ENCODE data around the gene CAMLG.
A peak's percentile ranks its signal among the peaks of the same experiment; 100 is the strongest.
"Not testable (repeated sequence)": the region's sequence is repeated elsewhere in the genome, so short reads cannot be mapped to it uniquely, and the experiment has no call there.

Gene CAMLG

GRCh38 chr5:134738133-134738962 is at the start of gene CAMLG:
Gene CAMLG, plus strand, starts transcription at chr5:134738548. Its CDS starts 73 bp downstream, at chr5:134738621.
- peak; percentile 94 for DNase-seq (ENCODE audit: low read depth)

GRCh38 chr5:134690144-134690543 is 48.2 kb upstream of the CAMLG start:
- not testable (repeated sequence) for DNase-seq (ENCODE audit: low read depth)

- no peak for DNase-seq (ENCODE audit: low read depth)
These were observed 45.6 kb upstream of the CAMLG start for GRCh38 chr5:134692722-134693121.

DNA sequence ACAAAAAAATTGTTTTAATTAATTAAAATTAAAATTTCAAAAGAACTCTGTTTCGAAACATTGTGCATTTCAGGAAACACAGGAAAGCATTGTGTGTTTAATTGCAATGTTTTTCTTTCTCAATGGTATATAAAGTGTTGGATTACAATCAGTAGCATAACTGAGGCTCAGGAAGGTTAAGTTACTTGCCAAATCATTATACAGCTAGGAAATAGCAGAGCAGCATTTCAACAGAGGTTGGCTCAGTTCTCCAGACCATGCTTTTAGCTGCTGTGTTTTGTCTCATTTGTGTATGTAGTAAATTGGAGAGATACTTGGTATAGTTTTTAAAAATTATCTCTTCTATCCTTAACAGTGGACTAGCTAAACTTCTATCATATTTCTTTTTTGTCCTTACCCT is 30.0 kb upstream of the CAMLG start:
- DNase-seq (ENCODE audit: low read depth): no peak

DNA sequence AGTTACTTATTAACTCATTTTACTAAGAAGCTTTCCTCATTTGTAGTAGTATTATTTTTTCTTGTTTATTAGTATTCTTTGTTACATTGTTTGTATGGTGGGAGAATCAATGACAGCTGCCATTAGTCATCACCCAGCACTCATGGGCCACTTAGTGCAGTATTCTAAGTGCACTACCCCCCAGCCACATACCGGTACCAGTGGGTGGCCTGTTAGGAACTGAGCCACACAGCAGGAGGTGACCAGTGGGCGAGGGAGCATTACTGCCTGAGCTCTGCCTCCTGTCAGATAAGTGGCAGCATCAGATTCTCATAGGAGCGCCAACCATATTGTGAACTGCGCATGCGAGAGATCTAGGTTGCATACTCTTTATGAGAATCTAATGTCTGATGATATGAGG is 24.2 kb upstream of the CAMLG start:
- no peak for DNase-seq (ENCODE audit: low read depth)

GRCh38 chr5:134714541-134714940 is 23.8 kb upstream of the CAMLG start:
- DNase-seq (ENCODE audit: low read depth): no peak

DNA sequence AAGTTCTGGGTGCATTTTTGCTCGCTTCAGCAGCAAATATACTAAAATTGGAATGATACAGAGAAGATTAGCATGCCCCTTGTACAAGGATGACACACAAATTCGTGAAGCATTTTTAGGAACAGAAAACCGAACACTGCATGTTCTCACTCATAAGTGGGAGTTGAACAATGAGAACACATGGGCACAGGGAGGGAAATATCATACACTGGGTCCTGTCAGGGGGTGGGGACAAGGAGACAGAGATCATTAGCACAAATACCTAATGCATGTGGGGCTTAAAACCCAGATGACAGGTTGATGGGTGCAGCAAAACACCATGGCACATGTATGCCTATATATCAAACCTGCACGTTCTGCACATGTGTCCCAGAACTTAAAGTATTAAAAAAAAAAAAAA is 22.9 kb upstream of the CAMLG start:
- DNase-seq (ENCODE audit: low read depth): not testable (repeated sequence)

DNA sequence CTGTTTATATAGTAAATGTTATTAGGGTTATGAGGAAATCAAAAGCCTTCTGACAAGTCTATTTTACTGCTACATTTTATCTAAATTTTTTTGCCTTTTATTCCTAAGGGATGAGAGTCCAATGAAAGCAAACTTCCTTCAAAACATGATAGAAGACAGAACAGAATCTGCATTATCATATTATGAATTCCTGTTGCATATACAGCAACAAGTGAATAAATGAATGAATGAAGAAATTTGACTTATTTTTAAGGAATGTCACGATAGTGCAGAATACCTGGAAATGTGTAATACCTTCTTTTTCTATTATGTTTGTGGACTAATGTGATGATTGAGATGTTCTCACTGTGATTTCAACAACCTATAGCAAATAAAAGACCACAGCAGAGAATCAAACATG is 13.5 kb upstream of the CAMLG start:
- no peak for DNase-seq (ENCODE audit: low read depth)

GRCh38 chr5:134732819-134733218 is 5.5 kb upstream of the CAMLG start:
- no peak for DNase-seq (ENCODE audit: low read depth)

DNA sequence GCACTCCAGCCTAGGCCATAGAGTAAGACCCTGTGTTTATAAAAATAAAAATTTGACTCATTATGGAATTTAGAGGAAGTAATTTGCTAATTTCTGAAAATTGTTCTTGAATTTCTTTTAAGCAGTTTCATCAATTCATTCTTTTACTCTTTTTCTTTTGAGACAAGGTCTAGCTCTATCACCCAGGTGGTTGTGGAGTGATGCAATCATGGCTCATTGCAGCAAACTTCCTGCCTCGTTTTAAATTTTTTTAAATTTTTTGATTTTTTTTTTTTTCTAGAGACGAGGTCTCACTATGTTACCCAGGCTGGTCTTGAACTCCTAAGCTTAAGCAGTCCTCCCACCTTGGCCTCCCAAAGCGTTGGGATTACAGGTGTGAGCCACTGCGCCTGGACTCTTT is 3.1 kb upstream of the CAMLG start:
- no peak for DNase-seq (ENCODE audit: low read depth)

GRCh38 chr5:134736173-134736812 is 2.1 kb upstream of the CAMLG start:
- DNase-seq (ENCODE audit: low read depth): no peak

DNA sequence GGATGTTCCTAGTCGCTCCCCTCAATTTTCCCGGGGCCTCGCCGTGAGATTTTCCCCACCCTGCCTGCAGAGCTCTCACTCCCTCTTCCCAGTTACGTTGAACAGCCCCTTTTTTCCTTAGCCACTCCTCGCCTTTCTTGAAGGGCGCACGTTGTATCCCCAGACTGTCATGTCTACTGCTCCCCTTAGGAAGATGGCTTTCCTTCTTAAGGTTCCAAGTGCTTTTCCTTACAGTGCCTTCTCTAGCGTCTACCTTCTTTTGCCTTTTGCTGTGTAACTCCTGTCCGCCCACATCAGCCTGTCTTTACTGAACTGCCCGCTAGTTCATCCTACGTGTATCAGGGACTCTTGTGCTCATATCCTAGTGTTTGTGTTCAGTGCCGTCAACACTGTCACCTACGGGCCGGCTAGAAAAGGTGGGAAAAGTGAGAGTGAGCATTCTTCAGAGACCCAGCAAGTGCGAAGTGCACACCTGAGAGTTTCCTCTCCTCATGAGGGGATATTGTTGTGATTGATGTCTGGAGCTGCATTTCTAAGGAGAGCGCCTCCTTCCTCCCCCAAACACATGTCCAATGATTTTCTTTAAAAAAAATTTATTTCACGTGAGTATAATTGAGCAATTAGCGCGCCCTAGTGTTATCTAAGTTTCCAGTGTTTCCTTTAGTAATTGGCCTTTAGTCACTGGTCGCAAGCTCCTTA is 764 bp downstream of the CAMLG start:
- no peak for DNase-seq (ENCODE audit: low read depth)

GRCh38 chr5:134741052-134741451 is 2.7 kb downstream of the CAMLG start:
- no peak for DNase-seq (ENCODE audit: low read depth)

- DNase-seq (ENCODE audit: low read depth): no peak
These were observed 3.8 kb downstream of the CAMLG start for GRCh38 chr5:134742134-134742533.

DNA sequence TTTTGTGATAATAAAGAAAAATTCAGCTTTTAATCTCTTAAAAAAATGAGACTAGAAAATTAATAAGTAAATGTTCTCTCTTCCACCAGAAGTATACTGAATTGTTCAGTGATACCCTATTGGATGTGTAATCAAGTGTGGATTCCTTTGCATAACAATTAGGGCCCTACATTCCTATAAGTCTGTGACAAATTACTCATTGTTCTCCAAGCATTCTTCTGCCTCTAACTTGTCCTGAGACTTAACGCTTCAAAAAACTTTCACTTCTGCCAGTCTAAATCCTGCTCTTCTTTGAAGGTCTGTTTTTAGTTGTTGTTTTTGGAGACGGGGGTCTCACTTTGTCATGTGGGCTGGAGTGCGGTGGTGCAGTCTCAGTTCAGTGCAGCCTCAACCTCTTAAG is 11.1 kb downstream of the CAMLG start:
- no peak for DNase-seq (ENCODE audit: low read depth)

GRCh38 chr5:134758176-134758503 is 19.8 kb downstream of the CAMLG start:
- no peak for DNase-seq (ENCODE audit: low read depth)

DNA sequence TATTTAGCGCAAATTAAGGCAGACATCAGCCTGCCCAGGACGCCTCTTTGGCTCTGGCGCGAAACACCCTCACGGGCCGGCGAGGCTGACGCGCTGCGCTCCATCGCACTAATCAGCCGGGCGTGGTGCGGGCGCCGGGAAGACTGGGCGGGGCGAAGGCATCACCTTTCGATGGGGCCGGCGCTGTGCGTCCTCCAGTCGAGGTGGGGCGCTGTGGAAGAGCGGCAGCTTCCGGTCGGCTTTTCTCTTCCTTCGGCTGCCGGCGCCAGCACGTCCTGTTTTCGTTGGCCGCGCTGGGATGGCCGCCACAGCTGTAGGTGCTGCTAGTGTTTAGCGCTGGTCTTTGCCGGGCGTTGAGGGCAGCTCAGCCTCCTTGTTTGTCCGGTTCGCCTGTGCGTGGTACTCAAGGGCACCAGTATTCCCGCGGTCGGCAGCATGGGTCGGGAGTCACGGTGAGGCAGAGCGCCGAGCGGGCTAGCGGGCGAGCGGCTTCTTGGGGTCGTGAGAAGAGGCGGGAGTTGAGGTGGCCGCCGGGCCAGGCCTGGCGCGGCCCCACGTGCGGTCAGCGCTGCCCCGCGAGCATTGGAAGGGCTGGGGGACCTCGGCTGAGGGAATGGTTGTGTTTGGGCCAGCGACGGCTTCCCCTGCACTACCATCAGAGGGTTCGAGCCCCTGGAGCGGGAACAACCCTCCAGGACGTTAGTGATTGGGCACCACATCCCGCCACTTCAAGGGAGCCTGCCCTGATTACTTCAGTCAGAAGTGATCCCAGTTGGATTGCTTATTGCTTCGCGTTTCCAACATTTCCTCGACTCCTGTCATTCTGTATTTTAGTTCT is 20.4 kb downstream of the CAMLG start, which contains the start of gene DDX46:
Gene DDX46 (plus strand): TSS at position 276 of the 838 bp plus-strand sequence. CDS start 160 bp downstream, at position 436.
- peak; percentile 69 for DNase-seq (ENCODE audit: low read depth)

DNA sequence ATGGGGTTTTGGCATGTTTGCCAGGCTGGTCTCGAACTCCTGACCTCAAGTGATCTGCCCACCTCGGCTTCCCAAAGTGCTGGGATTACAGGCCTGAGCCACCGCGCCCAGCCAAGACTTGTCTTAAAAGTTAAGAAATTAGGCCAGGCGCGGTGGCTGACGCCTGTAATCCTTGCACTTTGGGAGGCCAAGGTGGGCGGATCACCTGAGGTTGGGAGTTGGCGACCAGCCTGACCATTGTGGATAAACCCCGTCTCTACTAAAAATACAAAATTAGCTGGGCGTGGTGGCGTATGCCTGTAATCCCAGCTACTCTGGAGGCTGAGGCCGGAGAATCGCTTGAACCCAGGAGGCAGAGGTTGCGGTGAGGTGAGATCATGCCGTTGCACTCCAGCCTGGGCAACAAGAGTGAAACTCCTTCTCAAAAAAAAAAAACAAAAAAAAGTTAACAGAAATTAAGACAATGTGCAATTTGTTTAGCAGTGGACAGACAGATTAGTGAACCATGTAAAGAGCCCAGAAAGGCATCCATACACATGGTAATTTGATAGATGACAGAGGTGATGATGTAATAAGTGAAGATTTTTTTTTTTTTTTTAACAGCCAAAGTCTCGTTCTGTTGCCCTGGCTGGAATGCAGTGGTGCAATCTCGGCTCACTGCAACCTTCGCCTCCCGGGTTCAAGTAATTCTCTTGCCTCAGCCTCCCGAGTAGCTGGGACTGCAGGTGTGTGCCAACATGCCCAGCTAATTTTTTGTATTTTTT is 29.4 kb downstream of the CAMLG start:
- not testable (repeated sequence) for DNase-seq (ENCODE audit: low read depth)

DNA sequence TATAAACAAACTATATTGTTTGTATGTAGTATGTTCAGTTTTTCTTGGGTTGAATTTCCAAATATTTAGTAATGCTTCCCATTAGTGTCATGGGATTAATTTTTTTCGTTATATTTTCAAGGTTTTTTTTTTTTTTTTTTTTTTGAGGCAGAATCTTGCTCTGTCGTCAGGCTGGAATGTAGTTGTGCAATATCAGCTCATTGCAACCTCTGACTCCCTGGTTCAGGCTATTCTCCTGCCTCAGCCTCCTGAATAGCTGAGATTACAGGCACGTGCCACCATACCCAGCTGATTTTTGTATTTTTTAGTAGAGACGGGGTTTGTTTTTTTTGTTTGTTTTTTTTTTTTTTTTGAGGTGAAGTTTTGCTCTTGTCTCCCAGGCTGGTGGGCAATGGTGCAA is 30.9 kb downstream of the CAMLG start:
- DNase-seq (ENCODE audit: low read depth): no peak

- DNase-seq (ENCODE audit: low read depth): no peak
These were observed 34.2 kb downstream of the CAMLG start for GRCh38 chr5:134772461-134773125.

- no peak for DNase-seq (ENCODE audit: low read depth)
These were observed 39.0 kb downstream of the CAMLG start for GRCh38 chr5:134777366-134777765.

All from GM04504 (cell line).